ENCODE measurements around the gene FKBP1A.

- TF ChIP-seq ZFP30 (CRISPR knock-in tag; IDR thresholded peaks at IDR 0.05) (no peak), SNAI2 (CRISPR knock-in tag; IDR thresholded peaks at IDR 0.05) (no peak), OSR1 (CRISPR knock-in tag; IDR thresholded peaks at IDR 0.05) (no peak), CREB5 (CRISPR knock-in tag; IDR thresholded peaks at IDR 0.05; ENCODE audit: low read depth) (no peak), PATZ1 (CRISPR knock-in tag; IDR thresholded peaks at IDR 0.05; ENCODE audit: borderline replicate concordance) (no peak)
Observed at GRCh38 chr20:1376007-1376406, 16.8 kb downstream of the FKBP1A start.
